ENCODE results near the gene NRN1L.
"Not testable (repeated sequence)": the region's sequence is repeated elsewhere in the genome, so short reads cannot be mapped to it uniquely, and the experiment has no call there.

The NRN1L gene

DNA sequence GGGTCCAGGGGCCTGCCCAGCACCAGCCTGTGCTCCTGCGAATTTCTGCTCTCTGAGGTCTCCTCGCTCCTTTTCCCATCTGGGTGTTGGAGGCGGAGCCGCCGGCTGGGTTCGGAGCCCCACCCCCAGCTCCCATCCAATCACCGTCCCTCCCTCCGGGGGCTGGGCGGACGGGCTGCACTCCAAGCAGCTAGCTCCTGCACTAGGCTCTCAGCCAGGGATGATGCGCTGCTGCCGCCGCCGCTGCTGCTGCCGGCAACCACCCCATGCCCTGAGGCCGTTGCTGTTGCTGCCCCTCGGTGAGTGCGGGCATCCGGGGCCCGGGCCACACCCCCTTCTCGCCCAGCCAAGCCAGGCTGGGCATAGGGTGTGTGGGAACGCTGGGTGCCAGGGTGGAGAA lies at the start of gene NRN1L:
TSS of gene NRN1L (plus strand) at position 202 of the 400 bp plus-strand sequence. CDS start at position 221, 19 bp downstream.
- H3K27me3 Mint-ChIP-seq: no peaks in the 10 kb centered on the region
- H3K4me3 Mint-ChIP-seq: no peak within 1 kb of the TSS
- H3K4me1 Mint-ChIP-seq: no peaks in the 10 kb centered on the region
- H3K27ac Mint-ChIP-seq: no peak within 1 kb of the TSS
- ATAC-seq (ENCODE audit: low read depth): no peak
- peaks cover 20% of the 10 kb centered on the region for H3K36me3 Mint-ChIP-seq
- DNase-seq (ENCODE audit: low spot score in 2 of 2): no peak
- no peaks in the 10 kb centered on the region for H3K9me3 Mint-ChIP-seq

- not testable (repeated sequence) for H3K4me3 Mint-ChIP-seq; H3K9me3 Mint-ChIP-seq; H3K27me3 Mint-ChIP-seq; H3K36me3 Mint-ChIP-seq; ATAC-seq (ENCODE audit: low read depth); H3K4me1 Mint-ChIP-seq; H3K27ac Mint-ChIP-seq; DNase-seq (ENCODE audit: low spot score in 2 of 2)
These were observed 47.5 kb upstream of the NRN1L start for GRCh38 chr16:67837190-67837589.

DNA sequence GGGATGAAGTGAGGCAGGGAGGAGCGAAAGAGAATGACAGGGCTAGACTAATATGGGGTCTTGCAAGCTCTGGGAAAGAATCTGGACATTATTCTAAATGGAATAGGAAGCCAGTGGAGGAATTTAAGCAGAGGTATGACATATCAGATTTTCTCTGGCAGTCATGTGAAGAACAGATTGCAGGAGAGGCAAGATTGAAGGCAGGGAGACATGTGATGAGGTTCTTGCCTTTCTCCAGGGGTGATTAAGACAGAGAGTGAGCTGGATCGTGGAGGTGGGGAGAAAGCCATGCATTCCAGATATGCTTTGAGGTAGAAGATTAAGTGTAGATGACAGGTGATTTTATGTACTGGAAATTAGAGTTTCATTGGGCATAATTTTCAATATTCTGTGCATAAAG lies 46.9 kb upstream of the NRN1L start:
- no peak overlapping the region for H3K27ac Mint-ChIP-seq
- peaks cover 3% of the 10 kb centered on the region for H3K27me3 Mint-ChIP-seq
- H3K4me1 Mint-ChIP-seq: peaks cover 9% of the 10 kb centered on the region
- ATAC-seq (ENCODE audit: low read depth): no peak
- peaks cover 1% of the 10 kb centered on the region for H3K36me3 Mint-ChIP-seq
- DNase-seq (ENCODE audit: low spot score in 2 of 2): no peak
- H3K9me3 Mint-ChIP-seq: no peaks in the 10 kb centered on the region
- no peak overlapping the region for H3K4me3 Mint-ChIP-seq

DNA sequence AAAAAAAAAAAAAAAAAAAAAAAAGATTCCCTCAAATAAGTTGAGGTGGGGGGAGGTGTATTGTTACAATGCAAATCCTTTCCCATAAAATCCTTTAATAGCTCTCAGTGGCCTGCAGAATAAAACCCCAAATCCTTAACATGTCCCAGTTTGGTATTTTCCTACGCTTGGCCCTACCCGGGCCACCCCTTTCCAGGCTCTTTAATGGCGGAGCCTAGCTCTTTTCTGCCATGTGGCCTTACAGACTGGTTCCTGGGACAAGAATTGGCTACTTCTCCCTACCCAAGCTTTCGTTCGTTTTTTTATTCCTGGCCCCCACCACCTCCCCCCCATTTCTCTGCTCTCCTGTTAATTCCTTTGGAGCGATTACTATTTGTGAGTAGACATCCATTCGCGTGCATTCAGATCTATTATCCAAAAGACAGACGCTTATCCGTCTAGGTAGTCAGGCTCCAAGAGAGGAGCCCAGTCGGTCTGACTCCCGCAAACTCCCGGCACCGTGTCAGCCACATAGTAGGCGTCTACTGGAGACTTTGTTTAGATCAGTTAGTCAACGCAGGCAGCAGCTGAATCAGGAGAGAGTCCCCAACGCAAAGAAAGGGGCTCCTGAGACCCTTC lies 43.4 kb upstream of the NRN1L start:
- Mint-ChIP-seq H3K27ac (peak overlapping the region; percentile 88), H3K27me3 (peaks cover 3% of the 10 kb centered on the region), H3K4me3 (peak overlapping the region; percentile 95), H3K9me3 (no peaks in the 10 kb centered on the region), H3K4me1 (peaks cover 21% of the 10 kb centered on the region), H3K36me3 (peaks cover 1% of the 10 kb centered on the region)
- no peak for DNase-seq (ENCODE audit: low spot score in 2 of 2)
- no peak for ATAC-seq (ENCODE audit: low read depth)

DNA sequence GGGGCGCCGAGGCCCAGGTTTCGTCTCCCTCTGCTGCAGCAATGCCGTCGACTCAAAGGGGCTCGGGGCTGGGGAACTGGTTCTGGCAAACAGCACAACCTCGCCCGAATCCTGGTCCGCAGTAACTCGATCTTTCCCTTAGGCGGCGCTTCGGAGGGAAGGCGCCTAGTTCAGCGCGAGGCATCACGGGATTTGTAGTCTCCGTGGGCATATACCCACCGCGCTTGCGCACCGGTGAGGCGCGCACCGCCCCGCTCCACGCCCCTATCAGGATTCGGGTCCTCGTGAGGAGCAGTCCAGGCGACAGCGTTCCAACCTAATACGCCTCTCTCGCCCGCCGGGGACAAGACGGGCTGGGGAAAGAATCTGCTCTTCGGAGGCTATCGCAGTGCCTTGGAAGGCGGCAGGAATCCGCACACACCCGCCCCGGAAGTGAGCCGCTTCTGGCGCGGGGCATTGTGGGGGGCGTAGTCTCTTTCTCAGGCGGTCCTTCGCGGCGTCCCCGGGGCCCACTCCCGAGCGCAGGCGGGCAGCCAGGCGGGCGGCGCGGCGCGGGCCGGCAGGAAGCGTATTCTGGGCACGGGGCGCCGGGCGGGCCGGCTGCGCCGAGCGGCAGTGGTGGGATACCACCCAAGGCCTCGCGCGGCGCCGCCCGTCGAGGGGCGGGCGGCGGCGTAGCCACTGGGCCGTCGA lies 42.7 kb upstream of the NRN1L start, which contains the start of gene THAP11:
TSS of gene THAP11 (plus strand) at position 505 of the 693 bp plus-strand sequence. CDS start 235 bp downstream, outside the sequence.
- Mint-ChIP-seq H3K9me3 (no peaks in the 10 kb centered on the region), H3K27me3 (peaks cover 3% of the 10 kb centered on the region), H3K36me3 (peaks cover 1% of the 10 kb centered on the region), H3K4me3 (peak within 1 kb of the TSS; percentile 95), H3K27ac (peak within 1 kb of the TSS; percentile 88), H3K4me1 (peaks cover 21% of the 10 kb centered on the region)
- DNase-seq (ENCODE audit: low spot score in 2 of 2) (peak; percentile 94 to 99), ATAC-seq (ENCODE audit: low read depth) (peak; percentile 57)

DNA sequence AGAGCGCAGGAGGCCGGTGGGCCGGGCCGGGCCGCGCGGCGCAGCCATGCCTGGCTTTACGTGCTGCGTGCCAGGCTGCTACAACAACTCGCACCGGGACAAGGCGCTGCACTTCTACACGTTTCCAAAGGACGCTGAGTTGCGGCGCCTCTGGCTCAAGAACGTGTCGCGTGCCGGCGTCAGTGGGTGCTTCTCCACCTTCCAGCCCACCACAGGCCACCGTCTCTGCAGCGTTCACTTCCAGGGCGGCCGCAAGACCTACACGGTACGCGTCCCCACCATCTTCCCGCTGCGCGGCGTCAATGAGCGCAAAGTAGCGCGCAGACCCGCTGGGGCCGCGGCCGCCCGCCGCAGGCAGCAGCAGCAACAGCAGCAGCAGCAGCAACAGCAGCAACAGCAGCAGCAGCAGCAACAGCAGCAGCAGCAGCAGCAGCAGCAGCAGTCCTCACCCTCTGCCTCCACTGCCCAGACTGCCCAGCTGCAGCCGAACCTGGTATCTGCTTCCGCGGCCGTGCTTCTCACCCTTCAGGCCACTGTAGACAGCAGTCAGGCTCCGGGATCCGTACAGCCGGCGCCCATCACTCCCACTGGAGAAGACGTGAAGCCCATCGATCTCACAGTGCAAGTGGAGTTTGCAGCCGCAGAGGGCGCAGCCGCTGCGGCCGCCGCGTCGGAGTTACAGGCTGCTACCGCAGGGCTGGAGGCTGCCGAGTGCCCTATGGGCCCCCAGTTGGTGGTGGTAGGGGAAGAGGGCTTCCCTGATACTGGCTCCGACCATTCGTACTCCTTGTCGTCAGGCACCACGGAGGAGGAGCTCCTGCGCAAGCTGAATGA lies 42.0 kb upstream of the NRN1L start:
- H3K9me3 Mint-ChIP-seq: no peaks in the 10 kb centered on the region

GRCh38 chr16:67843343-67843765 lies 41.3 kb upstream of the NRN1L start:
- no peak for DNase-seq (ENCODE audit: low spot score in 2 of 2)
- no peaks in the 10 kb centered on the region for H3K27me3 Mint-ChIP-seq

More for the DNA sequence above, 42.0 kb upstream of the NRN1L start:
- Mint-ChIP-seq H3K4me3 (peak overlapping the region; percentile 95), H3K4me1 (peaks cover 23% of the 10 kb centered on the region), H3K36me3 (peaks cover 1% of the 10 kb centered on the region), H3K27ac (peak overlapping the region; percentile 88), H3K27me3 (peaks cover 2% of the 10 kb centered on the region)
- ATAC-seq (ENCODE audit: low read depth) (peak; percentile 21), DNase-seq (ENCODE audit: low spot score in 2 of 2) (peak; percentile 51 to 62)

DNA sequence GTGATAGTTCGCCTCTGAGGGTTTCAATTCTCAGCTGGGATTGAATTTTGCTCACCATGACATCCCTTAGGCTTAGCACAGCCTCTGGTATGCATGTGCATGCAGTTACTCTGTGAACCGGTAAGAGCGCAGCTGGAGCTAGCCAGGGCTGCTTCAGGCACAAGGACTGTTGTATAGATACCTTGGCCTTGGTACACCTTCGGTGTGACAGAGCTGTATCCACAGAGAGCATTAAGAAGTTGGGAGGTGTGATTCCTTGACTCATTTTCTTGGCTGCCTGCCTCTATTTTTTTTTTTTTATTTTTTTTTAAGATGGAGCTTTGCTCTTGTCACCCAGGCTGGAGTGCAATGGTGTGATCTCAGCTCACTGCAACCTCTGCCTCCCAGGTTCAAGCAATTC lies 40.2 kb upstream of the NRN1L start:
- Mint-ChIP-seq H3K27ac (no peak overlapping the region), H3K36me3 (no peaks in the 10 kb centered on the region), H3K4me3 (peak overlapping the region; percentile 29), H3K9me3 (no peaks in the 10 kb centered on the region), H3K27me3 (no peaks in the 10 kb centered on the region), H3K4me1 (peaks cover 26% of the 10 kb centered on the region)
- ATAC-seq (ENCODE audit: low read depth) (no peak), DNase-seq (ENCODE audit: low spot score in 2 of 2) (no peak)

More at GRCh38 chr16:67843343-67843765, 41.3 kb upstream of the NRN1L start:
- H3K36me3 Mint-ChIP-seq: no peaks in the 10 kb centered on the region
- ATAC-seq (ENCODE audit: low read depth): no peak
- H3K27ac Mint-ChIP-seq: peak overlapping the region; percentile 88
- no peaks in the 10 kb centered on the region for H3K9me3 Mint-ChIP-seq
- peak overlapping the region; percentile 95 for H3K4me3 Mint-ChIP-seq
- H3K4me1 Mint-ChIP-seq: peaks cover 23% of the 10 kb centered on the region

DNA sequence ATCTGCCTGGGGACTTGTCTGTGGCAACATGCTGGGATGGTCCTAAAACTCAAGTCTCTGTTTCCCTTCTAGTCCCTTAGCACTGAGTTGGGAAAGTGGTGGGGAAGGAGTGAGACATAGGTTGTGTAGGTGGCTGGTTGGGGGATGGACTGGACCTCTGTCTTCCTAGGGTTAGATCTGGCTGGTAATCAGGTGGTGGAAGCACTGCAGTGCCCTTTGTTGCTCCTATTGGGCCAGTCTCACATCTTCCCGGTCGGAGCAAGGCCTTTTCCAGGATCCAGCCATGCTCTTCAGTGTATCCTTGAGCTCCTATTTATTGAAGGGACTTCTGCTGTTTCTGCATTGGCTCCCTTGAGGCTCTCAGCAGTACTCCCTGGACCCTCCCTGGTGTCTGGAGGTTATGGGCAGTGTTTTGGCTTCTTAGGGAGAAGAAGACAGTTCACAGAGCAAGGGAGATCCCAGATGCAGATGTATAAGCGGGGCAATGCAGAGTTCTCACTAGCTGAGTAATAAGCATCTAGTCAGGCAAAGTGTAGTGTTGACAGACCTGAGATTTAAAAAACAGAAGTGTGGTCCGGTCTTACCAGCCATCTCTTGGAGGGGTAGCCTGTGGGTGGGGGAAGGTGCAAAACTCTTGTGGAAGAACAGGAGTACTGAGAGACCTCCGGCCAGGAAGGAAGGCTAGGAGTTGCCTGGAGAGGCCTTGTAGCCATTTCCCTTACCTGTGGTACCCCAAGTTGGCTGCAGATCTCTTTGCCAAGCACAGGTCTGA lies 39.2 kb upstream of the NRN1L start:
- Mint-ChIP-seq H3K9me3 (no peaks in the 10 kb centered on the region), H3K36me3 (no peaks in the 10 kb centered on the region), H3K4me1 (peaks cover 26% of the 10 kb centered on the region), H3K27me3 (no peaks in the 10 kb centered on the region), H3K4me3 (peak overlapping the region; percentile 90), H3K27ac (peak overlapping the region; percentile 88)
- ATAC-seq (ENCODE audit: low read depth): no peak
- DNase-seq (ENCODE audit: low spot score in 2 of 2): no peak

DNA sequence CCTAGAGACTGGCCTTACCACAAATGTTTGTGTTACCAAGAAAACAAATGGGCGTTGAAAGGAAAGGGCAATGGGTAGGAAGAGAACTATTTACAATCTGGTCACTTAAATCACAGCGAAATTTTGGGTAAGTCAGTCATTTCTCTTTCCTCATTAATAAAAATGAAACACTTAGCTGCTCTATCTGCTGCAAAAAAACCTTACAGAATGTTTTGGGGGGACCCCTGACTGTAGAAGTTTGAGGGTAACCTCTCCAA lies 38.7 kb upstream of the NRN1L start:
- H3K4me3 Mint-ChIP-seq: peak overlapping the region; percentile 90
- no peaks in the 10 kb centered on the region for H3K27me3 Mint-ChIP-seq
- H3K9me3 Mint-ChIP-seq: no peaks in the 10 kb centered on the region
- DNase-seq (ENCODE audit: low spot score in 2 of 2) (no peak), ATAC-seq (ENCODE audit: low read depth) (no peak)
- H3K36me3 Mint-ChIP-seq: no peaks in the 10 kb centered on the region
- H3K4me1 Mint-ChIP-seq: peaks cover 26% of the 10 kb centered on the region
- peak overlapping the region; percentile 88 for H3K27ac Mint-ChIP-seq

- ATAC-seq (ENCODE audit: low read depth): peak; percentile 67
- Mint-ChIP-seq H3K27me3 (no peaks in the 10 kb centered on the region), H3K4me3 (peak within 1 kb of the TSS; percentile 90), H3K36me3 (no peaks in the 10 kb centered on the region), H3K9me3 (no peaks in the 10 kb centered on the region), H3K4me1 (peaks cover 25% of the 10 kb centered on the region), H3K27ac (peak within 1 kb of the TSS; percentile 88)
- peak; percentile 95 to 97 for DNase-seq (ENCODE audit: low spot score in 2 of 2)
These were observed 38.2 kb upstream of the NRN1L start, which contains the start of gene NUTF2 for GRCh38 chr16:67846320-67847063. NUTF2 (plus strand) TSS chr16:67846933; CDS start chr16:67865131, 18,198 bp downstream.

DNA sequence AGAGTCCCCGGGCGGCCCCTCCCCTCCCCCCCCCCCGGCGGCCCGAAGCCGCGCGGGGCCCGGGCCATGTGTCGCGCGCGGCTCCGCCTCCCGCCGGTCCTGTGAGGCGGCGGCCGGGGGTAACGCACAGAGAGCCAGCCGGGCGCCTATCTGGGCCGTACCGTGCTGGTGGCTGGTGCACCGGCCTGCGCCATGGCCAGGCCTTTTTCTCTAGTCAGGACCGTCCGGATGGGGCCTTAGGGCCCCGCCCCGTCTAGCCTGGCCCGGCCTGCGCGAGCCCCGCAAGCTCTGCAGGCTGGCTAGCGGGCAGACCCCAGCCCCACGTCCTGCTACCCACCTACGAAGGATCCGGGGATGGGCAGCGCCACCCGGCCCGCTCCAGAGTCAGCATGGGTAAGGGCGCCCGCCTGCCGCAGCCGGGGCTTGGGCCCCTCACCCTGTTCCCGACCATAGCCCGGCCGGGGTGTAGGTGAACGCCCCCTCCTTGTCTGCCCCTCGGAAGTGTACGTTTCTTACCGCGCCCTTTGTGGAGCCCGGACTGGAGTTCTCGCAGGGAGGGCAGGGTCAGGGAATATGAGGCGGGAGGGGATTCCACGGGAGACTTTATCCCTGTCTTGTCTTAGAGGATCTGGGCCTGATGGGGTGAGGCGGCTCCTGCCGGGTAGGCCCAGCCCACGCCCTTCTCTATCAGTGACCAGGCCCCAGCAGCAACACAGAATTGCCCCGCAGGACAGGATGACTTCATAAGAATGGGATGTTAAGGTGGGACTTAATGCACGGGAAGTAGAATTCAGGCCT lies 37.4 kb upstream of the NRN1L start, which contains the start of gene CENPT:
TSS of gene CENPT (minus strand) at position 630 of the 798 bp plus-strand sequence. CDS start 13,834 bp downstream, outside the sequence.
- Mint-ChIP-seq H3K9me3 (no peaks in the 10 kb centered on the region), H3K4me1 (peaks cover 25% of the 10 kb centered on the region), H3K4me3 (peak within 1 kb of the TSS; percentile 90), H3K27ac (peak within 1 kb of the TSS; percentile 88), H3K36me3 (no peaks in the 10 kb centered on the region), H3K27me3 (no peaks in the 10 kb centered on the region)
- no peak for DNase-seq (ENCODE audit: low spot score in 2 of 2)
- peak; percentile 57 for ATAC-seq (ENCODE audit: low read depth)
